Liver (tissue), 3 donors: ENCODE results near the gene ENOPH1.
"Not testable (repeated sequence)": the region's sequence is repeated elsewhere in the genome, so short reads cannot be mapped to it uniquely, and the experiment has no call there.

ENCODE experiments used
- ATF3 ChIP-seq: IDR thresholded peaks from 2 replicates; pipeline ENCODE4 v1.6.1; 2016; ENCODE audit warnings: antibody characterized with exemption
- CTCF ChIP-seq: fragments of 150-350 bp; IDR thresholded peaks from 2 replicates; pipeline ENCODE4 v1.5.1; 2017; ENCODE audit warnings: improper control_type of control experiment, low read depth, low read length; ENCODE audit not compliant: missing input control
- FOXA1 ChIP-seq: IDR thresholded peaks from 2 replicates; pipeline ENCODE4 v1.6.1; 2016; ENCODE audit warnings: antibody characterized with exemption
- JUND ChIP-seq, 2 donors: IDR thresholded peaks; 2 replicates each; pipeline ENCODE4 v1.6.1; 2016; ENCODE audit warnings: antibody characterized with exemption in 2 of 2
- MAX ChIP-seq: IDR thresholded peaks from 2 replicates; pipeline ENCODE4 v1.6.1; 2016; ENCODE audit warnings: antibody characterized with exemption
- RAD21 ChIP-seq, 2 donors: IDR thresholded peaks; 2 replicates each; pipeline ENCODE4 v1.6.1; 2016; ENCODE audit warnings: antibody characterized with exemption in 2 of 2, mild to moderate bottlenecking in 2 of 2
- REST ChIP-seq: IDR thresholded peaks from 2 replicates; pipeline ENCODE4 v1.6.1; 2016; ENCODE audit warnings: antibody characterized with exemption, mild to moderate bottlenecking
- RXRA ChIP-seq, 2 donors: IDR thresholded peaks; 2 replicates each; pipeline ENCODE4 v1.6.1; 2017 to 2018; ENCODE audit warnings: antibody characterized with exemption in 2 of 2, mild to moderate bottlenecking in 1 of 2
- SP1 ChIP-seq: IDR thresholded peaks from 2 replicates; pipeline ENCODE4 v1.6.1; 2018; ENCODE audit warnings: antibody characterized with exemption, mild to moderate bottlenecking
- YY1 ChIP-seq: IDR thresholded peaks from 2 replicates; pipeline ENCODE4 v1.6.1; 2016; ENCODE audit warnings: antibody characterized with exemption, mild to moderate bottlenecking
- TF ChIP-seq, protein P1 (sequence below): IDR thresholded peaks from 2 replicates; pipeline ENCODE4 v1.6.1; 2016; ENCODE audit warnings: antibody characterized with exemption
- donor health status: healthy.
- donor health status: healthy.

- TF ChIP-seq RXRA (IDR thresholded peaks at IDR 0.05); CTCF; MAX; REST; RAD21 (IDR thresholded peaks at IDR 0.05); YY1; ATF3; FOXA1; SP1; JUND (IDR thresholded peaks at IDR 0.05): not testable (repeated sequence)
- TF ChIP-seq, protein P1, sequence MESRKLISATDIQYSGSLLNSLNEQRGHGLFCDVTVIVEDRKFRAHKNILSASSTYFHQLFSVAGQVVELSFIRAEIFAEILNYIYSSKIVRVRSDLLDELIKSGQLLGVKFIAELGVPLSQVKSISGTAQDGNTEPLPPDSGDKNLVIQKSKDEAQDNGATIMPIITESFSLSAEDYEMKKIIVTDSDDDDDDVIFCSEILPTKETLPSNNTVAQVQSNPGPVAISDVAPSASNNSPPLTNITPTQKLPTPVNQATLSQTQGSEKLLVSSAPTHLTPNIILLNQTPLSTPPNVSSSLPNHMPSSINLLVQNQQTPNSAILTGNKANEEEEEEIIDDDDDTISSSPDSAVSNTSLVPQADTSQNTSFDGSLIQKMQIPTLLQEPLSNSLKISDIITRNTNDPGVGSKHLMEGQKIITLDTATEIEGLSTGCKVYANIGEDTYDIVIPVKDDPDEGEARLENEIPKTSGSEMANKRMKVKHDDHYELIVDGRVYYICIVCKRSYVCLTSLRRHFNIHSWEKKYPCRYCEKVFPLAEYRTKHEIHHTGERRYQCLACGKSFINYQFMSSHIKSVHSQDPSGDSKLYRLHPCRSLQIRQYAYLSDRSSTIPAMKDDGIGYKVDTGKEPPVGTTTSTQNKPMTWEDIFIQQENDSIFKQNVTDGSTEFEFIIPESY, result not testable (repeated sequence)
Observed at GRCh38 chr4:82390061-82390460, 40.3 kb upstream of the ENOPH1 start.
